Neural progenitor cell (in vitro differentiated cells): Measurements from ENCODE around the gene THRSP. TPM values are rescaled to one million over a fixed set of nuclear protein-coding genes. Genes with fewer than 3 reads are reported as not detected.

Experiments
- total RNA-seq: library from RNA; depleted of rRNA; stranded (reverse); fragments of >200 nt; gene quantifications from 2 replicates; pipeline ENCODE4 v1.2.3, GENCODE V29; 2015; ENCODE audit warnings: low replicate concordance

THRSP gene
- total RNA-seq, 1 donor from 2014 or later = not detected

Other genes with a start within 250 kb of the THRSP start
- 84.0 and 106 TPM in 2 replicates for gene RSF1, start 243.1 kb upstream of the THRSP start, total RNA-seq
- gene AAMDC, start 242.7 kb upstream of the THRSP start, total RNA-seq = 16.4 and 25.2 TPM in 2 replicates
- 48.0 and 61.5 TPM in 2 replicates for gene INTS4, start 69.2 kb upstream of the THRSP start, total RNA-seq
- 4.3 and 5.3 TPM in 2 replicates for gene KCTD14, start 40.6 kb upstream of the THRSP start, total RNA-seq
- gene NDUFC2, start 16.0 kb downstream of the THRSP start, total RNA-seq = 36.7 and 89.5 TPM in 2 replicates
- gene ALG8, start 75.8 kb downstream of the THRSP start, total RNA-seq = 73.2 and 117 TPM in 2 replicates
- gene KCTD21, start 124.8 kb downstream of the THRSP start, total RNA-seq = 0.90 and 2.3 TPM in 2 replicates
- 4.2 and 12.5 TPM in 2 replicates for gene USP35, start 125.1 kb downstream of the THRSP start, total RNA-seq